GM13977 (cell line): ENCODE results near the gene TEX38.
A peak's percentile ranks its signal among the peaks of the same experiment; 100 is the strongest.
"Not testable (repeated sequence)": the region's sequence is repeated elsewhere in the genome, so short reads cannot be mapped to it uniquely, and the experiment has no call there.

Experiments used
- DNase-seq: peaks from one replicate; pipeline ENCODE4 v3.0.0; 2012; ENCODE audit warnings: low spot score
- CTCF ChIP-seq: IDR thresholded peaks from 2 replicates; pipeline ENCODE4 v1.5.1; 2012; ENCODE audit warnings: mild to moderate bottlenecking, control low read depth; ENCODE audit not compliant: insufficient read depth; ENCODE audit errors: extremely low read depth, missing control alignments
- in situ Hi-C: fragments of 300-500 bp; cut with MboI; formaldehyde crosslinking; loops from one replicate; pipeline ENCODE4 v1.12.0; 2022; ENCODE audit warnings: low sequenced_read_pairs, low pct_unique_long_range_greater_than_20kb, mixed read lengths, inconsistent platforms; ENCODE audit not compliant: unreplicated experiment

The TEX38 gene

GRCh38 chr1:46705408-46705807 lies 33.8 kb downstream of the TEX38 start:
- DNase-seq = no peak
- no peak for TF ChIP-seq CTCF
- in situ Hi-C loops = no loop called here

- in situ Hi-C loops = no loop called here
- TF ChIP-seq CTCF = no peak
- no peak for DNase-seq
Observed at GRCh38 chr1:46708121-46708520, 36.5 kb downstream of the TEX38 start.

GRCh38 chr1:46714976-46715375 lies 43.3 kb downstream of the TEX38 start:
- no peak for TF ChIP-seq CTCF
- in situ Hi-C loops = no loop called here
- no peak for DNase-seq

GRCh38 chr1:46717654-46718053 lies 46.0 kb downstream of the TEX38 start:
- in situ Hi-C loops = no loop called here
- no peak for DNase-seq
- TF ChIP-seq CTCF = no peak

- no peak for DNase-seq
- in situ Hi-C loops = no loop called here
- TF ChIP-seq CTCF = no peak
Observed at GRCh38 chr1:46718340-46718726, 46.7 kb downstream of the TEX38 start.

- TF ChIP-seq CTCF = no peak
- in situ Hi-C loops = no loop called here
- peak; percentile 98 for DNase-seq
Observed at GRCh38 chr1:46718727-46719622, 47.3 kb downstream of the TEX38 start, which contains the start of gene EFCAB14. Gene EFCAB14, minus strand, starts transcription at chr1:46719114. Its CDS starts 1,027 bp downstream, at chr1:46718087.

GRCh38 chr1:46719689-46720088 lies 48.0 kb downstream of the TEX38 start:
- no peak for TF ChIP-seq CTCF
- in situ Hi-C loops = no loop called here
- no peak for DNase-seq

- in situ Hi-C loops, DNase-seq: not testable (repeated sequence)
Observed at GRCh38 chr1:46720319-46720718, 48.7 kb downstream of the TEX38 start.
